Endothelial cell of umbilical vein (primary cell): ENCODE results near the gene LHFPL6. TPM values are rescaled to one million over a fixed set of nuclear protein-coding genes. Genes with fewer than 3 reads are reported as not detected.

Experiments used
- BruUV-seq: library from RNA; stranded (reverse); fragments of 400-500 nt; replicated peaks from 2 replicates; lab custom pipeline; 2021; lab: Mats Ljungman, UMichigan
- CTCF ChIA-PET: fragments of 300-600, 350-600 bp; sonication (Branson Sonifier 250); formaldehyde crosslinking; loops from one replicate; lab custom pipeline; 2021; ENCODE audit warnings: antibody characterized with exemption, inconsistent platforms; lab: Charles Lee
- POLR2A ChIA-PET: fragments of 300-600, 350-600 bp; sonication (Branson Sonifier 250); formaldehyde crosslinking; loops from one replicate; lab custom pipeline; 2021; ENCODE audit warnings: antibody characterized with exemption, inconsistent platforms; lab: Charles Lee
- DNase-seq: peaks from one replicate; pipeline ENCODE4 v3.0.0-alpha.2; 2011; ENCODE audit warnings: low read depth, low spot score
- FAIRE-seq: peaks from 2 replicates; lab custom pipeline; 2011; peaks lifted over from hg19 to GRCh38; lab: Jason Lieb, UNC
- H2AFZ ChIP-seq: 2 replicates; pipeline ENCODE4 v1.6.0; 2012; ENCODE audit warnings: low read depth, low read length, control low read depth, inconsistent platforms
- H3K27ac ChIP-seq: 2 replicates; pipeline ENCODE4 v1.5.1; 2011; ENCODE audit warnings: low read depth, mild to moderate bottlenecking, control low read depth, low read length, moderate library complexity; ENCODE audit not compliant: insufficient read depth
- H3K27me3 ChIP-seq, 2 experiments: 2 replicates each; pipeline versions ENCODE4 v1.6.0 to v1.6.1; 2011; ENCODE audit warnings: low read length in 2 of 2, mixed read lengths in 1 of 2; ENCODE audit not compliant: control insufficient read depth in 2 of 2, insufficient read depth in 2 of 2
- H3K36me3 ChIP-seq, 2 experiments: 2 replicates in 1 of 2; 3 replicates in 1 of 2; pipeline ENCODE4 v1.5.1; 2011; ENCODE audit warnings: low read length in 2 of 2, mild to moderate bottlenecking in 1 of 2, moderate library complexity in 1 of 2; ENCODE audit not compliant: control insufficient read depth in 2 of 2, insufficient read depth in 2 of 2; ENCODE audit errors: extremely low read depth in 1 of 2
- H3K4me1 ChIP-seq: 3 replicates; pipeline ENCODE4 v1.5.1; 2011; ENCODE audit warnings: mild to moderate bottlenecking, low read length; ENCODE audit not compliant: control insufficient read depth, insufficient read depth; ENCODE audit errors: extremely low read depth
- H3K4me2 ChIP-seq: 2 replicates; pipeline ENCODE4 v1.6.1; 2011; ENCODE audit warnings: low read length, control low read depth, mixed read lengths; ENCODE audit not compliant: insufficient read depth
- H3K4me3 ChIP-seq, 3 experiments: fragments of 200-600 bp in 1 of 3; sonication (generic), shearing (Covaris generic) in 1 of 3; replicated peaks in 1 of 3; 2 replicates each; pipeline ENCODE4 v1.5.1; 2011 to 2016; ENCODE audit warnings: control low read depth in 3 of 3, low read length in 3 of 3, mild to moderate bottlenecking in 2 of 3, inconsistent platforms in 1 of 3, low read depth in 1 of 3, moderate library complexity in 1 of 3; ENCODE audit not compliant: insufficient read depth in 1 of 3
- H3K79me2 ChIP-seq: 2 replicates; pipeline ENCODE4 v1.6.0; 2012; ENCODE audit warnings: low read length, inconsistent platforms; ENCODE audit not compliant: control insufficient read depth, insufficient read depth
- H3K9ac ChIP-seq: replicated peaks from 2 replicates; pipeline ENCODE3; 2011; ENCODE audit warnings: low read length, control low read depth; ENCODE audit not compliant: insufficient read depth; ENCODE audit errors: extremely low read depth
- H3K9me1 ChIP-seq: replicated peaks from 3 replicates; pipeline ENCODE4 v1.6.0; 2011; ENCODE audit warnings: mild to moderate bottlenecking, low read length; ENCODE audit not compliant: control insufficient read depth, insufficient read depth; ENCODE audit errors: extremely low read depth
- H3K9me3 ChIP-seq: replicated peaks from 2 replicates; pipeline ENCODE4 v1.5.1; 2012; ENCODE audit warnings: low read length, inconsistent platforms; ENCODE audit not compliant: control insufficient read depth, insufficient read depth
- H4K20me1 ChIP-seq: replicated peaks from 2 replicates; pipeline ENCODE3; 2011; ENCODE audit warnings: mild to moderate bottlenecking, low read length; ENCODE audit not compliant: control insufficient read depth, insufficient read depth; ENCODE audit errors: extremely low read depth
- EZH2 ChIP-seq: IDR thresholded peaks from 2 replicates; pipeline ENCODE4 v1.6.1; 2012; ENCODE audit warnings: borderline replicate concordance, low read depth, mild to moderate bottlenecking, moderate library complexity, low read length, inconsistent platforms; ENCODE audit not compliant: severe bottlenecking
- FOS ChIP-seq: IDR thresholded peaks from 2 replicates; pipeline ENCODE4 v1.6.1; 2011; ENCODE audit warnings: mild to moderate bottlenecking, low read length, moderate library complexity, borderline replicate concordance; ENCODE audit not compliant: insufficient read depth
- POLR2A ChIP-seq: IDR thresholded peaks from 2 replicates; pipeline ENCODE4 v1.6.1; 2012; ENCODE audit warnings: low read depth, mild to moderate bottlenecking, control low read depth, low read length
- dilution Hi-C: fragments of 300-500 bp; cut with MboI; formaldehyde crosslinking; loops from one replicate; pipeline ENCODE4 v1.15.0; 2019; ENCODE audit warnings: low sequenced_read_pairs; ENCODE audit not compliant: extremely low pct_ligation_motif_present
- intact Hi-C: fragments of 100-400 bp; cut with micrococcal nuclease; formaldehyde crosslinking; loops from one replicate; pipeline ENCODE4 v1.10.0; 2022
- polyA plus RNA-seq, 4 experiments: library from polyadenylated mRNA; depleted of rRNA in 3 of 4; stranded (reverse) in 3 of 4; unstranded in 1 of 4; fragments of >200 nt; gene quantifications; 2 replicates each; pipeline versions ENCODE4 v1.2.1 to v1.2.3, GENCODE V29; 2011 to 2012; ENCODE audit warnings: missing spikeins in 1 of 4
- total RNA-seq: library from RNA; stranded (reverse); gene quantifications from 2 replicates; pipeline ENCODE4 v1.2.3, GENCODE V29; 2021
- TF ChIP-seq, protein P1 (sequence below), 2 donors: IDR thresholded peaks; 1 replicate in 1 of 2; 2 replicates in 1 of 2; pipeline ENCODE4 v1.5.1; 2011; ENCODE audit warnings: low read length in 2 of 2, mild to moderate bottlenecking in 2 of 2, moderate library complexity in 2 of 2, control low read depth in 1 of 2, inconsistent platforms in 1 of 2, low read depth in 1 of 2; ENCODE audit not compliant: insufficient read depth in 1 of 2; ENCODE audit errors: extremely low read depth in 1 of 2
- TF ChIP-seq, protein P2 (sequence below): IDR thresholded peaks from 2 replicates; pipeline ENCODE4 v1.6.1; 2011; ENCODE audit not compliant: insufficient read depth, insufficient read length

LHFPL6 gene
- total and polyA plus RNA-seq, 2 donors (not counting 3 experiments of a cell fraction or from before 2014, with no cell fraction given): 17.5 to 19.4 TPM

DNA sequence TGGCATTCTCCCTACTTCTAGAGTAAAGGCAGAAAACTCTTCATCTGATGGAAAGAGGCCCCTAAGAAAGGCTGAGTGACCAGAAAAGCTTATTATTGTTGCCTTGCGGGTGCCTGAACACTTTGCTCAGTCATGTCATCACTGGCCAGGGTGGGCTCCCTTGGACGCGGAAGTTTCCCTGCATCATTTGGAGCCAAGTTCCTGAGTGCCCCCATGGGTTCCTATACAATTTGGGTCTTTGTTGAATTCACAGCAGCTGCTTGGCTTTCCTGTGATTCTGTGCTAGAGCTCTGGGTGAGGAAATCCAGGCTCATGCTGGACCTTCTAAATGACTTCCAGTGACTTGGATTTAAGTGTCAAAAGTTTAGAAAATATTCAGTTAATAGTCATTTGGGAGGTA is 232.9 kb downstream of the LHFPL6 start:
- Histone ChIP-seq H3K27ac (no peak overlapping the region), H3K4me3 (no peak overlapping the region), H3K79me2 (no peaks in the 10 kb centered on the region), H3K4me1 (no peaks in the 10 kb centered on the region), H4K20me1 (no peaks in the 10 kb centered on the region), H2AFZ (no peak overlapping the region), H3K27me3 (no peaks in the 10 kb centered on the region), H3K9me1 (no peaks in the 10 kb centered on the region), H3K9ac (no peak overlapping the region), H3K4me2 (no peak overlapping the region), H3K36me3 (no peaks in the 10 kb centered on the region), H3K9me3 (no peaks in the 10 kb centered on the region)
- intact Hi-C loops: no loop called here
- ChIA-PET POLR2A (no interaction called here), CTCF (interaction anchor here (1.2 kb wide), 1 partner anchor 242 kb away, joined by 3 read pairs; no protein-coding TSS in a partner anchor)
- dilution Hi-C loops: no loop called here
- FAIRE-seq (no peak), DNase-seq (no peak)
- no peak for TF ChIP-seq POLR2A
- no TSS peak for BruUV-seq

DNA sequence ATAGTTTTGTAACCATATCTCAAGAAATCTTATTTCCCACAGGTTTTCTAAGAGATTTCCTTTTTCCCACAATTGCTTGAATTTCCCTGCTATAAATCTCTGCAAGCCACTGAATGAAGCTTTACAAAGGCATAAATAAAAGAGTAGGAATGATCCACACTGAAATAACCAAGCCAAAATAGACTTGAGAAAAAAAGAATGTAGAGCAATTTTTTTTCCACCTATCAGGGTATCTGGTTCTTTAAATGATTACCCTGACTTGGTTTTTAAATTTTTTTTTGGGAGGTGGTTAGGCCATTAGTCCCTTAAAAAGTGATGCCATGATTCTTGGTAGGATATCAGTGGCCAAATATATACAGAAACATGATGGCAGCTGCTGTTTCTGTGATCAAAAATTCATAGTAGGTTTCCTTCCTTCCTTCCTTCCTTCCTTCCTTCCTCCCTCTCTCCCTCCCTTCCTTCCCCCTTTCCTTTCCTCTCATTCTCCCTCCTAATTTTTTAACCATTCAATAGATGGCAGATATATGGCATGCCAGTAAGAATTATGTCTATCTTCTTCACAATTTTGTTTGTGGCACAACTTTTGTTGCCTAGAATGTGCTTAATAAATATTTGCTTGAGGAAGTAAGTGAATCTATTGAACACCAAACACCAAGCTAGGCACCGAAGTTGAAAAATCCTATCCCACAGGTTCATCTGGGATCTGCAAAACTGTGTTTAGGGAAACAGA is 233.7 kb downstream of the LHFPL6 start:
- Histone ChIP-seq H3K9me1 (no peaks in the 10 kb centered on the region), H3K27ac (no peak overlapping the region), H3K27me3 (no peaks in the 10 kb centered on the region), H3K4me2 (no peak overlapping the region), H3K9me3 (no peaks in the 10 kb centered on the region), H4K20me1 (no peaks in the 10 kb centered on the region), H2AFZ (no peak overlapping the region), H3K9ac (no peak overlapping the region), H3K79me2 (no peaks in the 10 kb centered on the region), H3K36me3 (no peaks in the 10 kb centered on the region), H3K4me1 (no peaks in the 10 kb centered on the region), H3K4me3 (no peak overlapping the region)
- no TSS peak for BruUV-seq
- dilution Hi-C loops: no loop called here
- CTCF ChIA-PET: interaction anchor here (1.2 kb wide), 1 partner anchor 243 kb away, joined by 3 read pairs; no protein-coding TSS in a partner anchor
- intact Hi-C loops: no loop called here
- no peak for FAIRE-seq
- TF ChIP-seq EZH2 (no peak), FOS (no peak)
- TF ChIP-seq, protein P1, sequence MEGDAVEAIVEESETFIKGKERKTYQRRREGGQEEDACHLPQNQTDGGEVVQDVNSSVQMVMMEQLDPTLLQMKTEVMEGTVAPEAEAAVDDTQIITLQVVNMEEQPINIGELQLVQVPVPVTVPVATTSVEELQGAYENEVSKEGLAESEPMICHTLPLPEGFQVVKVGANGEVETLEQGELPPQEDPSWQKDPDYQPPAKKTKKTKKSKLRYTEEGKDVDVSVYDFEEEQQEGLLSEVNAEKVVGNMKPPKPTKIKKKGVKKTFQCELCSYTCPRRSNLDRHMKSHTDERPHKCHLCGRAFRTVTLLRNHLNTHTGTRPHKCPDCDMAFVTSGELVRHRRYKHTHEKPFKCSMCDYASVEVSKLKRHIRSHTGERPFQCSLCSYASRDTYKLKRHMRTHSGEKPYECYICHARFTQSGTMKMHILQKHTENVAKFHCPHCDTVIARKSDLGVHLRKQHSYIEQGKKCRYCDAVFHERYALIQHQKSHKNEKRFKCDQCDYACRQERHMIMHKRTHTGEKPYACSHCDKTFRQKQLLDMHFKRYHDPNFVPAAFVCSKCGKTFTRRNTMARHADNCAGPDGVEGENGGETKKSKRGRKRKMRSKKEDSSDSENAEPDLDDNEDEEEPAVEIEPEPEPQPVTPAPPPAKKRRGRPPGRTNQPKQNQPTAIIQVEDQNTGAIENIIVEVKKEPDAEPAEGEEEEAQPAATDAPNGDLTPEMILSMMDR (IDR thresholded peaks at IDR 0.05; ENCODE audit: extremely low read depth in 1 of 2, insufficient read depth in 1 of 2, low read depth in 1 of 2, low read length in 2 of 2): no peak
- TF ChIP-seq, protein P2, sequence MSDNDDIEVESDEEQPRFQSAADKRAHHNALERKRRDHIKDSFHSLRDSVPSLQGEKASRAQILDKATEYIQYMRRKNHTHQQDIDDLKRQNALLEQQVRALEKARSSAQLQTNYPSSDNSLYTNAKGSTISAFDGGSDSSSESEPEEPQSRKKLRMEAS: no peak
- POLR2A ChIA-PET: no interaction called here
- no peak for DNase-seq
